Stimulated activated effector memory CD8-positive, alpha-beta T cell treated with anti-CD3 and anti-CD28 coated beads, Interleukin-12 subunit alpha, Interleukin-12 subunit beta, amount 100 ng/mL, for 72 hours (primary cell): ENCODE results near the gene PKD1.
"Not testable (repeated sequence)": the region's sequence is repeated elsewhere in the genome, so short reads cannot be mapped to it uniquely, and the experiment has no call there.

Experiments used
- ATAC-seq: fragments of 150-1000 bp; cut with Tn5 transposase; 2 replicates; pipeline ENCODE4 v1.10.0; 2021
- DNase-seq, 2 donors: peaks; one replicate each; pipeline ENCODE4 v3.0.0; 2021 to 2022; ENCODE audit warnings: low spot score in 2 of 2
- H3K27ac Mint-ChIP-seq: one replicate; pipeline ENCODE4 v1.8.0; 2022; ENCODE audit warnings: mild to moderate bottlenecking, mixed read lengths
- H3K36me3 Mint-ChIP-seq: one replicate; pipeline ENCODE4 v1.8.0; 2022; ENCODE audit warnings: mild to moderate bottlenecking, mixed read lengths
- H3K4me1 Mint-ChIP-seq: one replicate; pipeline ENCODE4 v1.8.0; 2022; ENCODE audit warnings: mixed read lengths
- H3K4me3 Mint-ChIP-seq: one replicate; pipeline ENCODE4 v1.8.0; 2022; ENCODE audit warnings: mild to moderate bottlenecking, mixed read lengths
- H3K9me3 Mint-ChIP-seq: one replicate; pipeline ENCODE4 v1.8.0; 2022; ENCODE audit warnings: mixed read lengths

PKD1 gene

DNA sequence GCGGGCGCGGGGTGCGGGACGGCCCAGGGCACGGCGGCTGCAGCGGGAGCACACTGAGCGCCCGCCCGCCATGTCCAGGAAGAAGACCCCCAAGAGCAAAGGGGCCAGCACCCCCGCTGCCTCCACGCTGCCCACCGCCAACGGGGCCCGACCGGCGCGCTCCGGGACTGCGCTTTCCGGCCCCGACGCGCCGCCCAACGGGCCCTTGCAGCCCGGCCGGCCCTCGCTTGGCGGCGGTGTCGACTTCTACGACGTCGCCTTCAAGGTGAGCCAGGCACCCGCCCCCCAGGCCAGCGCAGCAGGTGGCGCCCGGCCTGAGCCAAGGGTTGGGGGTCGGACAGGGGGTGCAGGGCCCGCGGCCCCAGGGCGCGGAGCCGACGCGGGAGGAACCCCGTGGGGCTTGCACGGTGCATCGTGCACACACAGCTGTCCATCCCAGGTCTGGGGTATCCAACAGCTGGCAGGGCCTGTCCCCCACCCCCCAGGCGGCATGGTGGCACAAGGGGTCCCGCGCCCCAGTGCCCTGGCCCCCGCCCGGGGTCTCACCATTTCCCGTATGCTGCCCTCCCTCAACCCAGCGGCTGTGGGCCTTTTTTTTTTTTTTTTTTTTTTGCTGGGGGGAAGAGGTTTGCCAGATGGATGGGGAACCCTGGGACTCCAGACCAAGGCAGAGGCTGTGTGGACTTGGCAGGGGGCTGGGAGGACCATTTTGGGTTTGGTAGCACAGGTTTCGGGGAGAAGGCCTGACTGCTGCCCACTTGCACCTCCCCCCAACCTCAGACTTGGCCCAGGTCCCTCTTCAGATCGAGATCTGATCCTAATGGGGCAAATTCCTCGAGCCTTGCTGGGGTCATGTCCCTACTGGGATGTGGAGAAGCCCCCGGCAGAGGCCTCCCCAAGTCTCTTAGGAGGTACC is 13.3 kb upstream of the PKD1 start:
- no peak for DNase-seq
- ATAC-seq: peak; percentile 2
- Mint-ChIP-seq H3K9me3 (no peaks in the 10 kb centered on the region), H3K27ac (no peak overlapping the region), H3K36me3 (peaks cover 42% of the 10 kb centered on the region), H3K4me1 (peaks cover 22% of the 10 kb centered on the region), H3K4me3 (peak overlapping the region; percentile 55)

DNA sequence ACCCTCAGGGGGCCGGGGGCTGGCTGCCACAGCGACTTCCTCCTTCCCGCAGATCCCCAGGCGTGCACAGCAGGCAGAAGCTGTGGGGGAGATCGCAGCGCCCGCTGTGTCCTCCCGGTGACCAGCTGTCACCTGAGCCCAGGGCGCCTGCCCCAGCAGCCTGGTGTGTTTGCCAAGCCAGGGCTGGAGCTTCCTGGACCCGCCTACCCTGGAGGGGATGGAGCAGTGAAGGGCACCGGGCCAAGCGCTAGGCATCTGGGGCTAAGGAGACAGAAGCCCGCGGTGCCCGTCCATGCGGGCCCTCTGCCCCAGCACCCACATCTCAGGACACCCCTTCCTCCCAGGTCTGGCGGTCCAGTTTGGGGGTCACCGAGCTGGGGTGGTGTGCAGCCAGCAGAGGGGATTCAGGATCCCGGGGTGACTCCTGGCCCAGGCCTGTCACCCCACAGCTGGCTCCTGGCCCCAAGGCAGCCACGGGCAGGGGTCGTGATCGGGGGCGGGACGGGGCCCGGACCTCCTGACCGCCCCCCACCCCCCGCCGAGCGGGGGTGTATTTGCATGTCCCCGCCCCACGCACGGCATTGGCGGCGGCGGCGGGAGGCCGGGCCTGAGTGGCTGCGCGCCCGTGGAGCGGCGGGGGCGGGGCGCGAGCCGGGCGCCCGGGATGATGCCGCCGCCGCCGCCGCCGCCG is 12.4 kb upstream of the PKD1 start, which contains the start of gene RAB26:
RAB26 (plus strand) TSS at position 645 of the 691 bp plus-strand sequence. CDS start 159 bp downstream, outside the sequence.
- DNase-seq (peak in 1 of 2 donors; percentile 75), ATAC-seq (peak; percentile 52)
- Mint-ChIP-seq H3K4me1 (peaks cover 22% of the 10 kb centered on the region), H3K4me3 (peak within 1 kb of the TSS; percentile 55), H3K9me3 (no peaks in the 10 kb centered on the region), H3K27ac (no peak within 1 kb of the TSS), H3K36me3 (peaks cover 34% of the 10 kb centered on the region)

DNA sequence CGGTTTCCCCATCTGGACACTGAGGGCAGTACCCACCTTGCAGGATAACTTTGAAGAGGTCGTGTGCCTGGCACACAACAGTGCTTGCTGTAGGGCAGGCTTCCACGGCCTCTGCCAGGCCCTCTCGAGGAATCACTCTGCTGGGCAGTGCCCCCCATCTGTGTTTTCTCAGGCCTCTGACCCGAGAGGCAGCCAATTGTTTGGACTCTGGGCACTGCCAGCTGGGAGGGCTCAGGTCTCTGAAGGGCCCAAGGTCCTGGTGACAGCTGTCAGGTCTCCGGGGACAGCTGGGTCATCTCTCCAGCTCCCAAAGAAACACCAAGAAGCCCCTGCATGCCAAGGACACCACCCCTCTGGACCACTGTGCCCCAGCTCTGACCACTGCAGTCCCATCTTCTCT is 11.7 kb upstream of the PKD1 start:
- Mint-ChIP-seq H3K4me1 (peaks cover 22% of the 10 kb centered on the region), H3K9me3 (no peaks in the 10 kb centered on the region), H3K4me3 (peak overlapping the region; percentile 15), H3K36me3 (peaks cover 26% of the 10 kb centered on the region), H3K27ac (no peak overlapping the region)
- ATAC-seq: no peak
- no peak for DNase-seq

GRCh38 chr16:2145843-2146242 is 10.1 kb upstream of the PKD1 start:
- H3K36me3 Mint-ChIP-seq: peaks cover 11% of the 10 kb centered on the region
- peaks cover 15% of the 10 kb centered on the region for H3K4me1 Mint-ChIP-seq
- H3K27ac Mint-ChIP-seq: no peak overlapping the region
- no peak overlapping the region for H3K4me3 Mint-ChIP-seq
- no peak for DNase-seq
- no peak for ATAC-seq
- no peaks in the 10 kb centered on the region for H3K9me3 Mint-ChIP-seq

DNA sequence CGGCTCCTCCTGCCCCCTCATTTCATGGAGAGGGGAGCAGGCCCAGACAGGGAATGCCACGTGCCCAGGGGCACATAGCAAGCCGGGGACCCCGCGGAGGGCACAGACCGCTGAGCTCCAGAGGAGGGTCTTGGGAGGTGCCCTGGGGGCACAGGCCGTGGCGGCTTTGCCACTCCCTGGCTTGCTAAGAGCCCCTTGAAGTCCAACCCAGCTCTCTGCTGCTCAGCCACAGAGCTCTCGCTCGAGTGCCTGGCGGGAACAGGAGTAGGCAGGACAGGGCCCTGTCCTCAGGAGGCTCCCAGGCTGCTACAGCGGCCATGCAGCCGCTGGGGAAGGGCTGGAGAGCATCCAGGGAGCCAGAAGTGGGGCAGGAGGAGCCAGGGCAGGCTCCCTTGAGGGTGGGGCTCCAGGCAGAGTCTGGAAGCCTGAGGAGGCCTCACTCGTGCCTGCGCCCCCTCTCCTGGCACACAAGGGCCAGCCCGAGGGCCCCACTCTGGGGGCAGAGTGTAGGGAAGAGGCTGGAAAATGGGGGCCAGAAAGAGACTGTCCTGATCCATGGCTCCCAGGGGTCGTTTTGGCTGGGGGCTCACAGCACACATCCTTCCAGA is 8.3 kb upstream of the PKD1 start:
- Mint-ChIP-seq H3K9me3 (no peaks in the 10 kb centered on the region), H3K27ac (no peak overlapping the region), H3K4me1 (peaks cover 6% of the 10 kb centered on the region), H3K4me3 (no peak overlapping the region), H3K36me3 (no peaks in the 10 kb centered on the region)
- DNase-seq (no peak), ATAC-seq (no peak)

DNA sequence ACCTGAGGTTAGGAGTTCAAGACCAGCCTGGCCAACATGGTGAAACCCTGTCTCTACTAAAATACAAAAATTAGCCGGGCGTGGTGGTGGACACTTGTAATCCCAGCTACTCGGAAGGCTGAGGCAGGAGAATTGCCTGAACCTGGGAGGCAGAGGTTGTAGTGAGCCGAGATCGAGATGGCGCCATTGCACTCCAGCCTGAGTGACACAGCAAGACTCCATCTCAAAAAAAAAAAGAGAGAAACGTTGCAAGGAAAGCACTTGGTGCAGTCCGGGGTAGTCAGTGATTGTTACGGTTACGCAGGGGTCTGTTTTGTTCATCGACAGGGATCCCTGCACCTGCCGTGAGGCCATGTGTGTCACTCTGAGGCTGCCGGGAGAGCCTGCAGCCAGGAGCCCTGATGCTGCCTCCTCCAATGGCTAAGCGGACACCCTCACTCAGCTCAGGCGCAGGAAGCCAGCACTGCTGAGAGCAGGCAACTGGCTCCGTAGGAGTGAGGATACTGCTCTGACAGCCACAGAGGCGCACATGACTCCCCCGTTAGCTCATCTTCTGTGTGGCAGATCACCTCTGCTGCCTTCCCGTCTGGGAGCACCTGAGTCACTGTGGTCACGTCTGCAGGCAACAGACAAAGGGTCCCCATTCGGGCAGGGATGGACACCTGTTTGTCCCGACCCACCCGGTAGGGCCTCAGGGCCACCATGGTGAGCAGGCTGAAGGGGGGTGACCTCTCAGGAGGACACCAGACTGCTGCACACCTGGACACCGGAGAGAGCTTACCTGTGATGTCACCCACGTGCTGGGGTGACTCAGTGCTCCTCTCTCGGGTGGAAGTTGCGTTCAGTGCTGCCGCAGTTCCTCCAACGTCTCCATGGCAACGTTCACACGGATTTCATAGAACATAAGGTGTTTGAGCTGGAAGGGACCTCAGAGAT is 7.5 kb upstream of the PKD1 start:
- DNase-seq: no peak
- Mint-ChIP-seq H3K27ac (no peak overlapping the region), H3K4me1 (peaks cover 6% of the 10 kb centered on the region), H3K36me3 (no peaks in the 10 kb centered on the region), H3K9me3 (no peaks in the 10 kb centered on the region), H3K4me3 (no peak overlapping the region)
- peak; percentile 60 for ATAC-seq

DNA sequence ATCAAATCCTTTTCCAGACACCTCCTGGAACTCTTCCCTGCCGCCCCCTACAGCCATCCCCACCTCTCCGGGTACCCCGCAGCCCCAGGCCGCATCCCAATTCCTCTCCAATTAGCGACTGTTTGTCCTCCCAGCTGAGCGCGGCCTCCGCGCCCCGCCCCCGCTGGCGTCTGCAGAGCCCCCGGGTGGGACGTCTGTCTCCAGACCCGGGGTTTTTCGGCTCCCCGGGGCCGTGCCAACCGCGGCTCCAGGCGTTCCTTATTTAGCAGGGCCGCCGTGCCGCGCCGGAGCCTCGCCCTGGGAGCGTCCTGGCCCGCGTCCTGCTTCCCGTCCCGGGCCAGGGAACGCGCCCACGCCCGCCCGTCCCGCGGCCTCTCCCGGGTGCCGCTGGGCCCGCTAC is 627 bp downstream of the PKD1 start:
- not testable (repeated sequence) for ATAC-seq, H3K4me1 Mint-ChIP-seq, H3K27ac Mint-ChIP-seq, DNase-seq, H3K9me3 Mint-ChIP-seq, H3K36me3 Mint-ChIP-seq
- peak overlapping the region; percentile 69 for H3K4me3 Mint-ChIP-seq

GRCh38 chr16:2133797-2134196 is 1.9 kb downstream of the PKD1 start:
- not testable (repeated sequence) for DNase-seq, H3K27ac Mint-ChIP-seq, ATAC-seq, H3K36me3 Mint-ChIP-seq, H3K4me3 Mint-ChIP-seq, H3K9me3 Mint-ChIP-seq, H3K4me1 Mint-ChIP-seq

DNA sequence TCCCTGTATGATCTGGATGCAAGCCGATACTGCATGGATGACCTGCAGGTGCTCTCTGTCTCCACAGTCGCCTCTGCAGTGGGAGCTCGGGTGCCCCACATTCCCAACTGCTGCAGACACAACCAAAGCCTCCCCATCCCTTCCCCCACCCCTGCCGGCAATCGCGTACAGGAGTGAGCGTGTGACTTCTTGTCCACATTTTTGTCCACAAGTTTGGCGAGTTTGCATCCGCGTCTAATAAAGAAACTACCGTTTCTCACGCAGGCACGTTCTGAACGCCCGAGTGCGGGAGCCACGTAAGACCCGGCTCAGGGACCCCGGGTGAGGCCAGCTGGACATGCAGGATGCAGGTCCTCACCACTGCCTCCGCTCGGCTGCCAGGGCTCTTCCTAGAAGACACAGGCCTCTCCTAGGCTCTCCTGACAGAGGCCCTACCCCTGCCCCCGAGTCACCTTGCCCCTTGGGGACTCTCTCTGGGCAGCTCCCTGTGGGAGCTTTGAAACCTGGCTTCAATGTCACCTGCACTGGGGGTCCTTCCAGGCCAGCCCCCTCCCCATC is 5.7 kb downstream of the PKD1 start:
- H3K4me3 Mint-ChIP-seq, H3K9me3 Mint-ChIP-seq, H3K36me3 Mint-ChIP-seq, ATAC-seq, DNase-seq, H3K27ac Mint-ChIP-seq: not testable (repeated sequence)
- H3K4me1 Mint-ChIP-seq: peaks cover 13% of the 10 kb centered on the region

DNA sequence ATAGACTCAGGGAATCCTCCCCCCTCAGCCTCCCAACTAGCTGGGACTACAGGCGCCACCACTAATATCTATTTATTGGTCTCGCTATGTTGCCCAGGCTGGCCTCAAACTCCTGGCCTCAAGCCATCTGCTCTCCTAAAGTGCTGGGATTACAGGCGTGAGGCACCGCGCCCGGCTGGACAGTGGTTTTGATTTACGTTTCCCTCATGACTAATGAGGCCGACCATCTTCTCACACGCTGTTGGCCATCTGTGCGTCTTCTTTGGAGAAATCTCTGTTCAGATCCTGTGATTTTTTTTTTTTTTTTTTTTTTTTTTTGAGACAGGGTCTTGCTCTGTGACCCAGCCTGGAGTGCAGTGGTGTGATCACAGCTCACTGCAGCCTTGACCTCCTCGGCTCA is 6.4 kb downstream of the PKD1 start:
- not testable (repeated sequence) for H3K27ac Mint-ChIP-seq, H3K36me3 Mint-ChIP-seq, H3K9me3 Mint-ChIP-seq, DNase-seq, ATAC-seq
- H3K4me1 Mint-ChIP-seq: peaks cover 13% of the 10 kb centered on the region
- peak overlapping the region; percentile 70 for H3K4me3 Mint-ChIP-seq

- Mint-ChIP-seq H3K27ac (peak overlapping the region; percentile 88), H3K4me1 (peaks cover 13% of the 10 kb centered on the region), H3K4me3 (peak overlapping the region; percentile 70)
- not testable (repeated sequence) for H3K9me3 Mint-ChIP-seq, H3K36me3 Mint-ChIP-seq, DNase-seq
- ATAC-seq: peak; percentile 2
These were observed 7.9 kb downstream of the PKD1 start for GRCh38 chr16:2127630-2128280.

- Mint-ChIP-seq H3K4me1 (peaks cover 13% of the 10 kb centered on the region), H3K27ac (peak overlapping the region; percentile 34)
- H3K36me3 Mint-ChIP-seq, H3K4me3 Mint-ChIP-seq, H3K9me3 Mint-ChIP-seq, DNase-seq: not testable (repeated sequence)
- peak; percentile 8 for ATAC-seq
These were observed 8.7 kb downstream of the PKD1 start for GRCh38 chr16:2126928-2127556.

- not testable (repeated sequence) for ATAC-seq, H3K36me3 Mint-ChIP-seq, DNase-seq, H3K27ac Mint-ChIP-seq, H3K9me3 Mint-ChIP-seq, H3K4me3 Mint-ChIP-seq
- H3K4me1 Mint-ChIP-seq: peaks cover 13% of the 10 kb centered on the region
These were observed 9.4 kb downstream of the PKD1 start for GRCh38 chr16:2126161-2126743.
